OCI-LY1 (cell line): ENCODE data around the gene OR1K1.

ENCODE experiments used
- H2AFZ ChIP-seq: fragments of 200-600 bp; sonication (generic), shearing (Covaris generic); 2 replicates; pipeline ENCODE4 v1.6.0; 2014; ENCODE audit warnings: antibody characterized with exemption, mild to moderate bottlenecking, low read length
- H3F3A ChIP-seq: fragments of 200-600 bp; sonication (generic), shearing (Covaris generic); 2 replicates; pipeline ENCODE4 v1.6.0; 2014; ENCODE audit warnings: mild to moderate bottlenecking, antibody characterized with exemption, low read length, moderate library complexity; ENCODE audit not compliant: insufficient read depth
- H3K27ac ChIP-seq: fragments of 200-600 bp; sonication (generic); 2 replicates; pipeline ENCODE4 v1.5.1; 2014; ENCODE audit warnings: low read length, mixed run types, mild to moderate bottlenecking, low read depth; ENCODE audit not compliant: poor library complexity, severe bottlenecking
- H3K27me3 ChIP-seq: fragments of 200-600 bp; sonication (generic); 2 replicates; pipeline ENCODE4 v1.6.0; 2014; ENCODE audit warnings: antibody characterized with exemption, mild to moderate bottlenecking, low read length, moderate library complexity; ENCODE audit not compliant: insufficient read depth
- H3K36me3 ChIP-seq: fragments of 200-600 bp; sonication (generic); 2 replicates; pipeline ENCODE4 v1.6.1; 2014; ENCODE audit warnings: mild to moderate bottlenecking, antibody characterized with exemption, low read length, moderate library complexity, mixed read lengths; ENCODE audit not compliant: insufficient read depth
- H3K4me1 ChIP-seq: fragments of 200-600 bp; sonication (generic); 2 replicates; pipeline ENCODE4 v1.5.1; 2014; ENCODE audit warnings: mild to moderate bottlenecking, low read length, moderate library complexity; ENCODE audit not compliant: insufficient read depth, severe bottlenecking
- H3K4me2 ChIP-seq: fragments of 200-600 bp; sonication (generic), shearing (Covaris generic); 2 replicates; pipeline ENCODE4 v1.6.1; 2014; ENCODE audit warnings: low read length
- H3K4me3 ChIP-seq: fragments of 200-600 bp; sonication (generic); 2 replicates; pipeline ENCODE4 v1.5.1; 2014; ENCODE audit warnings: low read length, low read depth, mild to moderate bottlenecking, mixed read lengths; ENCODE audit not compliant: poor library complexity, severe bottlenecking
- H3K79me2 ChIP-seq: fragments of 200-600 bp; shearing (Covaris generic); 2 replicates; pipeline ENCODE4 v1.6.1; 2016; ENCODE audit warnings: mixed run types, low read length, mixed read lengths; ENCODE audit not compliant: insufficient read depth
- H3K9ac ChIP-seq: fragments of 200-600 bp; sonication (generic), shearing (Covaris generic); 2 replicates; pipeline ENCODE4 v1.6.1; 2014; ENCODE audit warnings: mild to moderate bottlenecking, low read length, mixed read lengths
- H3K9me2 ChIP-seq: fragments of 200-600 bp; sonication (generic), shearing (Covaris generic); 2 replicates; pipeline ENCODE4 v1.6.1; 2014; ENCODE audit warnings: low read depth, mild to moderate bottlenecking, low read length, mixed read lengths
- H3K9me3 ChIP-seq: fragments of 200-600 bp; shearing (Covaris generic); 2 replicates; pipeline ENCODE4 v1.6.1; 2014; ENCODE audit warnings: low read length, mixed read lengths
- H4K20me1 ChIP-seq: fragments of 200-600 bp; sonication (generic), shearing (Covaris generic); 2 replicates; pipeline ENCODE4 v1.6.0; 2016; ENCODE audit warnings: mild to moderate bottlenecking, low read length; ENCODE audit not compliant: insufficient read depth
- CTCF ChIP-seq: fragments of 200-600 bp; sonication (generic), shearing (Covaris generic); IDR thresholded peaks from 2 replicates; pipeline ENCODE4 v1.5.1; 2017; ENCODE audit warnings: mild to moderate bottlenecking, antibody characterized with exemption, low read length, moderate library complexity, mixed read lengths
- EZH2 ChIP-seq: fragments of 200-600 bp; sonication (generic), shearing (Covaris generic); IDR thresholded peaks from 2 replicates; pipeline ENCODE4 v1.8.0; 2017; ENCODE audit warnings: borderline replicate concordance, mixed run types, mild to moderate bottlenecking, antibody characterized with exemption, low read length, moderate library complexity, mixed read lengths

The OR1K1 gene

GRCh38 chr9:122786338-122786737, 13.6 kb upstream of the OR1K1 start:
- no peaks in the 10 kb centered on the region for H3K4me1 ChIP-seq
- TF ChIP-seq CTCF (no peak), EZH2 (no peak)
- no peak overlapping the region for H2AFZ ChIP-seq
- no peaks in the 10 kb centered on the region for H3K9me3 ChIP-seq
- H3K4me3 ChIP-seq = no peak overlapping the region
- H3K79me2 ChIP-seq = no peaks in the 10 kb centered on the region
- no peaks in the 10 kb centered on the region for H3K27me3 ChIP-seq
- no peaks in the 10 kb centered on the region for H4K20me1 ChIP-seq
- no peaks in the 10 kb centered on the region for H3K9me2 ChIP-seq
- no peaks in the 10 kb centered on the region for H3K36me3 ChIP-seq
- H3F3A ChIP-seq = no peaks in the 10 kb centered on the region
- H3K9ac ChIP-seq = no peak overlapping the region
- H3K4me2 ChIP-seq = no peak overlapping the region
- H3K27ac ChIP-seq = no peak overlapping the region

- no peak for TF ChIP-seq EZH2
- TF ChIP-seq CTCF = no peak
- H2AFZ ChIP-seq = no peak within 1 kb of the TSS
- H3K4me2 ChIP-seq = no peak within 1 kb of the TSS
- H3K9me2 ChIP-seq = no peaks in the 10 kb centered on the region
- H3K4me3 ChIP-seq = no peak within 1 kb of the TSS
- no peaks in the 10 kb centered on the region for H3K36me3 ChIP-seq
- no peaks in the 10 kb centered on the region for H3K79me2 ChIP-seq
- no peak within 1 kb of the TSS for H3K9ac ChIP-seq
- no peaks in the 10 kb centered on the region for H3K4me1 ChIP-seq
- H3F3A ChIP-seq = no peaks in the 10 kb centered on the region
- no peak within 1 kb of the TSS for H3K27ac ChIP-seq
- no peaks in the 10 kb centered on the region for H4K20me1 ChIP-seq
- H3K9me3 ChIP-seq = no peaks in the 10 kb centered on the region
- no peaks in the 10 kb centered on the region for H3K27me3 ChIP-seq
Observed at GRCh38 chr9:122788831-122789230, 11.1 kb upstream of the OR1K1 start, which contains the start of gene OR5C1. Gene OR5C1 (plus strand): TSS chr9:122788933. CDS start chr9:122788933, 0 bp downstream.

GRCh38 chr9:122789256-122790046, 10.5 kb upstream of the OR1K1 start:
- no peak overlapping the region for H3K27ac ChIP-seq

More at GRCh38 chr9:122789256-122790046, 10.5 kb upstream of the OR1K1 start:
- no peak overlapping the region for H3K4me3 ChIP-seq
- H3K4me2 ChIP-seq = no peak overlapping the region
- H3K4me1 ChIP-seq = no peaks in the 10 kb centered on the region
- H3K9me3 ChIP-seq = no peaks in the 10 kb centered on the region
- no peaks in the 10 kb centered on the region for H3K36me3 ChIP-seq
- H2AFZ ChIP-seq = no peak overlapping the region
- H3K27me3 ChIP-seq = no peaks in the 10 kb centered on the region
- H3F3A ChIP-seq = no peaks in the 10 kb centered on the region
- no peak overlapping the region for H3K9ac ChIP-seq
- TF ChIP-seq CTCF = no peak
- no peak for TF ChIP-seq EZH2
- H3K9me2 ChIP-seq = no peaks in the 10 kb centered on the region
- H4K20me1 ChIP-seq = no peaks in the 10 kb centered on the region
- H3K79me2 ChIP-seq = no peaks in the 10 kb centered on the region
